HG03095 (cell line): ENCODE results near the gene SLC26A11.
"Not testable (repeated sequence)": the region's sequence is repeated elsewhere in the genome, so short reads cannot be mapped to it uniquely, and the experiment has no call there.

ENCODE experiments used
- ATAC-seq: cut with Tn5 transposase; IDR thresholded peaks from one replicate; pipeline ENCODE4 v1.9.1; 2021; ENCODE audit warnings: moderate library complexity; ENCODE audit not compliant: unreplicated experiment

SLC26A11 gene

GRCh38 chr17:80195671-80196529 lies 24.3 kb upstream of the SLC26A11 start:
- no peak for ATAC-seq

DNA sequence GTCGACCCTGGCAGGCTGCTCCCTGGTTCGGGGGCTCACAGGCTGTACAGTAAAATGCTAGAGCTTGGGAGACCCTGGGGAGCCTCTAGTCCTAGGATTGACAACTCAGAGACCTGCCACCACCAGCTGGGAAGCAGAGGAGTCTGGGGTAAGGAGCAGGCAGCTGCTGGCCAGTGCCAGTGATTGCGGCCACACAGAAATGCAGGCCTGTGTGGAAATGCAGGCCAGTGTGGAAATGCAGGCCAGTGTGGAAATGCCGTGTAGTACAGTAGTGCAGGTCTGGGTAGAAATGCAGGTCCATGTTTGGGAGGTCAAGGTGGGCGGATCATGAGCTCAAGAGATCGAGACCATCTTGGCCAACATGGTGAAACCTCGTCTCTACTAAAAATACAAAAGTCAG lies 23.6 kb upstream of the SLC26A11 start:
- no peak for ATAC-seq

- no peak for ATAC-seq
These were observed 22.0 kb upstream of the SLC26A11 start for GRCh38 chr17:80198144-80198661.

DNA sequence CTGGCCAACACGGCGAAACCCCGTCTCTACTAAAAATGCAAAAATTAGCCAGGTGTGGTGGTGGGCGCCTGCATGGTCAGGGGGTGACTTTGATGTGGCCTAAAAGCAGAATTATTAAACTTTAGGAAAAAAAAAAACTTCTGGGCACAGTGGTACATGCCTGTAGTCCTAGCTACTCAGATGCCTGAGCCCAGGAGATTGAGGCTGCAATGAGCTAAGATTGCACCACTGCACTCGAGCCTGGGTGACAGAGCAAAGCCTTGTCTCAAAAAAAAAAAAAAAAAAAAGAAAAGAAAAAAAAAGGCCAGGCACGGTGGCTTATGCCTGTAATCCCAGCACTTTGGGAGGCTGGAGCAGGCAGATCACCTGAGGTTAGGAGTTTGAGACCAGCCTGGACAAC lies 20.9 kb upstream of the SLC26A11 start:
- not testable (repeated sequence) for ATAC-seq

GRCh38 chr17:80201446-80201845 lies 18.8 kb upstream of the SLC26A11 start:
- ATAC-seq = no peak

- ATAC-seq = no peak
These were observed 18.0 kb upstream of the SLC26A11 start for GRCh38 chr17:80202197-80202596.

DNA sequence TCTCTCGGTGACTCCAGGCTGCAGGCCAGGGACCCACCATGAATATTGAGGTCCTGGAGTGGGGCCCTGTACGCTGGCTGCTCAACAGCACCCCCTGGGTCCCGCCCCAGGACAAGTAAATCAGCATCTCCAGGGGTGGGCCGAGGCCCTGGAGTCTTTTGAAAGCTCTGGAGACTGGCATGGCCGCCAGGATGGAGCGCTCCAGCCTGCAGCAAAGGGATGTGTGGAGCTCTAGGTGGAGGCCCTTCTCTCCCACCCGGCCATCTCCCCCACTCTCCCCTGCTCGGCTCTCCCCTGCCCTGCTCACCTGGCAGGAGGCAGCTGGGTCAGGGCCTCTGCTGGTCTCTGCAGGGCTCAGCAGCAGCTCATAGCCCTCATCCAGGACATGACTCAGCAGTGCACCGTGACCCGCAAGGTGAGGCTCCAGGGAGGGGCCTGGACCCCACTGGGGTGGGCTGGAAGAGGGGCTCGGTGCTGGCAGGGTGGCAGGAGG lies 16.7 kb upstream of the SLC26A11 start:
- no peak for ATAC-seq

DNA sequence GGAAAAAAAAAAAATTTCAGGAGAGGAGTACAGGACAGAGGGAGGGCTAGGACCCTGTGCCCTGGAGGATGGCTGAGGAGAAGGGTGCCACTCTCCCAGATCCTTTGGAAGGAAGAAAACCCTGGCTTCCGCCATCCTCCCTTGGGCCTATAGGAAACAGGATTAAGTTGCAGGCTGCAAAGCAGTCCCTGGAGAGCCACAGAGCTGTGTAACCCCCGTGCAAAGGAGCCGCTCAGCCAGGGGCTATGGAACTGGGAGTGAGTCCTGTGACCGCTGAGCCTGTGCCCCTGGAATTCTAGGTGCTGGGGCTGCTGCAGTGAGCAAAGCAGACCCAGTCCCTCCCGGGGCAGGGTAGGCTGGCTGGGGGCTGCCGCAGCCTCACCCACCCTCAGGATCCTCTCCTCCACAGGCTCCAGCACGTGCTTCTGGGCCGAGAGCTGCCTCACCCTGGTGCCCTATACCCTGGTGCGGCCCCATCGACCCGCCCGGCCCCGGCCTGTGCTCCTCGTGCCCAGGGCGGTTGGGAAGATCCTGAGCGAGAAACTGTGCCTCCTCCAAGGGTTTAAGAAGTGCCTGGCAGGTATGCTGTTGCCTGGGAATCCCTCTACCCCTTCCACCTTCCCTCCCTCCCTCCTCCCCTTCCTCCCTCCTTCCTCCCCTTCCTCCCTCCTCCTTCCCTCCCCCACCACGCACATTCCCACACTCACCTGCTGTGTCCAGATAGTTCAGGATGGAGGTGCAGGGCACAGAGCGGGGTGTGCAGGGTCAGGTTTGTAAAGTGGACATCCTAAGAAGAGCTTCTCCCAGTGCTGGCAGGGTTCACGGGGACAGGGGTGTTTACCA lies 15.4 kb upstream of the SLC26A11 start:
- ATAC-seq = no peak

- ATAC-seq = no peak
These were observed 14.4 kb upstream of the SLC26A11 start for GRCh38 chr17:80205811-80206210.

DNA sequence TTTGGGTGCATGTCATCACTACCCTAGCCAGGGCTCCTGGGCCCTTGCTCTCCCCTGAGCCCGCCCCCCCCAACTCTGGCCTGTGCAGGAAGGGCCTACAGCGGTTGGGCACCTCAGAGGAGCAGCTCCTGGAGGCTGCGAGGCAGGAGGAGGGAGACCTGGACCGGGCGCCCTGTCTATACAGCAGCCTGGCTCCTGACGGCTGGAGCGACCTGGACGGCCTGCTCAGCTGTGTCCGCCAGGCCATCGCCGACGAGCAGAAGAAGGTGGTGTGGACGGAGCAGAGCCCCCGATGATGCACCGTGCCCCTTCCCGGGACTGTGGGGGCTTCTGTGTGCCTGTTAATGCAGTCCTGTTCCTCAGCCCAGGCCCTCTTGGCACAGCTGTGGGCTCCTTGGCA lies 12.2 kb upstream of the SLC26A11 start:
- ATAC-seq = no peak

DNA sequence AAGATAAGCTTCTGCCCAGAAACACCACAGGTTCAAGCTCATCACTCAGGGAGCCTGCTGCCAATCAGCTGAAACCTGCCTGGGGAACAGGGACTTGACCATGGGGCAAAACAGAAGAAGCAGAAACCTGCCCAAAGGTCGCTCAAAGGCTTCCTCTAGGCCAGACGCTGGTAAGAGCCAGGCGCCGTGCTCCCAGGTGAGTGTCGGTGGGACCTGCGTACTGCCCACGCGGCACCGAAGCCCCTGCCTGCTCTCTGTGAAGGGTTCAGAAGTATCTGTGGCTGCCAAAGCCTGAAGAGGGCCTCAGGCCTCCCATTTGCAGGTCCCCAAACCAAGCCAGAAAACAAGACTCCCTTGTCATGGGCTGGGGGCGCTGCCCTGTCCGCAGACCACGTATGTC lies 10.5 kb upstream of the SLC26A11 start:
- no peak for ATAC-seq

DNA sequence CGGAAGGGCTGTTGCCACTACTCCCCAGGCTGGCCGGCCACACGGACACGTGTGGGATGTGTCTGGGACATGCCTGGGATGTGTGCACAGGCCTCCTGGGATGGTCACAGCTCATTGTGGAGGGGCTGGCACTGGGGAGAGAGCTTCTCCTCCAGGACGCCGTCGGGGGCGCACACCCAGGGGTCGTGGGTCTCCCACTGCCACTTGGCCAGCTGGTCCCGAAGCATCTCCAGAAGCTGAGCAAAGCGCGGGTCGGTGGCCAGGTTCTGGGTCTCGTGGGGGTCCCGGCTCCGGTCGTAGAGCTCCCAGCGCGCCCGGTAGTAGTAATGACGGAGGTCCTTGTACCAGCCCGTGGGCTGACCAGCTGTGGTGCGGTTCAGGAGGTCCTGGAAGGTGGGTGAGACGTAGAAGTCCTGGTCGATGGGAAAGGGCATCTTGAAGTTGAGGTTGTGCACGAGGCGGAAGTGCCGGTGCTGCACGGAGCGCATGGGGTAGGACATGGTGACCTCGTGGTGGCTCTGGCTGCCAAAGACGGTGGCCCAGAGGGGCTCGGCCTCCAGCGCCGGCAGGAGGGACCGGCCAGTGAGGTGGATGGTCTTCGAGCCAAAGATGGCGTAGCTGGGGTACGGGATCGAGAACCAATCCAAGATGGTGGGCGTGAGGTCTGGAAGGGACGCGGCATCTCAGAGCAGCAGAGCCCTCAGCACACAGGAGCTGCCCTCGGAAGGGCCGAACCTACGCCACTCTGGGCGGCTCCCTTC lies 9.7 kb upstream of the SLC26A11 start:
- ATAC-seq = no peak

- no peak for ATAC-seq
These were observed 8.1 kb upstream of the SLC26A11 start for GRCh38 chr17:80212109-80212508.

DNA sequence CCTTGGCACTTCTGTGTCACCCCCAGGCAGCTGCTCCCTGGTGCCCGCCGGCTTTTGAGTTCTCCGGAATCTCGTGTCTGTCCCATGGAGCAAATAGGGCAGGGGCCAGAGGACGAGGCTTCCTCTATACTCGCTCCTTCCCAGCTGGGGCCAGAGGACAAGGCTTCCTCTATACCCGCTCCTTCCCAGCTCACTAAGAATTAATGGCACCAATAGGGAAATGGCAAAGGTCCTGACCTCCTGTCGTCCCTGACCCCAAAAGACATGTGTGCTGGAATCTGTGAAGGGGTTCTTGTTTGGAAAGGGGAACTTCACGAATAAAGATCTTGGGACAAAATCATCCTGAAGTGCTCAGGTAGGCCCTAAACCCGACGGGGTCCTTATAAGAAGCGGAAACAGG lies 7.7 kb upstream of the SLC26A11 start:
- no peak for ATAC-seq

GRCh38 chr17:80212962-80213642 lies 7.1 kb upstream of the SLC26A11 start:
- ATAC-seq = no peak

DNA sequence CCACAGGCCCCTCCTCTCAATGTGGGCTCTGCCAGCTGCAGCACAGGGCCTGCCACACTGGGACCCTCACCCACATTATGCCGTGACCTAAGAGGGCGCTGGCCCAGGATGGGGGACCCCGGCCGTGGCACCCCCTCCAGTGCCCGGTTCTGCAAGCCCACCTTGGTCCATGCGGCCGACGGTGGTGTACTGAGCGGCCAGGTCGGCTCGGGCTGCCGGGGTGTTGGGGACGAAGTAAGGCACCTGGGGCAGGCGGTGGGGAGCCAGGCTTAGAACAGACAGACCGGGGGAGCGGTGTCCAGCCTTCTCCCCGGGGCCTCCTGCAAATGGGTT lies 6.6 kb upstream of the SLC26A11 start:
- ATAC-seq = no peak

DNA sequence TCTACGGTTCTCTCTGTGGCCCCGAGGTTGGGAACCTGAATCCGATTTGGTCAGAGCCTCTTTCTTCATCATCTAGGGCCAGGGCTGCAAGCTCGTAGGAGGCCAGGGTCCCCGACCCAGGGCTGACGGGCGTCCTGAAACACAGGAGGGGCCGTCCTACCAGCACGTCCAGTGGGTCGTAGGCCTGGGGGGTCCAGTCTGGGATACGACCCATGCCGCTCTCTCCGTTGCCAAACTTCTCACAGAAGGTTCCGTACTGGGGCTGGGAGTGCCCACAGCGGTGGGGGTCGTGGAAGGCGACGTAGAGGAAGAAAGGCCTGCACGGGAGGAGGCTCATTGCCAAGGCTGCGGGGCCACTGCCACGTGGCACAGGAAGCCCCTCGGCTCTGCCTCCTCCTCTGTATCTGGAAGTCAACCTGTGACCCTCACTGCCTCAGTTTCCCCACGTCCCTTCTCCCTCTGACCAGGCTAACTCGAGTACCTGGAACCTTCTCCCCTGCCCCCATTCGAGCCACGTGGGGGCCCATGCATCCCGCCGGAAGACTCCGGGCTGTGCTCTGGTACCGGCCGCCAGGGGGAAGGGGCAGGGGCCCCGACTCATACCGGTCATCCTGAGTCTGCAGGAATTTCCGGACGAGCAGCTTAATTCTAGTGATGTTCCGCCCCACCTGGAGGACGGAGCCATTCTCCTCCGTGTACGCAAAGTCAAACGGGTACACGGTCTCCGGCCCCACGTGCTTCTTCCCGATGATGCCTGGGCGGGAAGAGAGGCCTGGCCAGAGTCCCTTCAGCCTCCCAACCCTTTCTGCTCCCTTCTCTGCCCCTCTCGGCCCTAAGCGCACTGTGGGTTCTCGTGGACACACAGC lies 6.0 kb upstream of the SLC26A11 start:
- no peak for ATAC-seq

DNA sequence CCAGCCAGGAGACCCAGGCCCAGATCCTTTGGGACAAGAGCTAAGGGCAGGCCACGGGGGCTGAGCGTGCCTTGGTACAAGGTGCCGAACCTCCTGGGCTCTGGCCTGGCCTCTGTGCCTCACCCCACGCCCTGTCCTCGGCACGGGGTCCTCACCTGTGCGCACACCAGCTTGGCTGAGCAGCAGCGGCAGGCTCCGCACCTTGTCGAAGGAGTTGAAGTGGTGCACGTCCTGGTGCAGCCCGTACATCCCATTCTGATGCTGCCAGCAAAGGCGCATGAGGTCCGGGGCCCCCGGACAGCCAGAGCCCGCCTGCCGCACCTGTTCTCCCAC lies 5.4 kb upstream of the SLC26A11 start:
- no peak for ATAC-seq
